Glutamatergic neuron (in vitro differentiated cells): Measurements from ENCODE around the gene TRPM3. TPM values are rescaled to one million over a fixed set of nuclear protein-coding genes. Genes with fewer than 3 reads are reported as not detected.

Source experiments
- DNase-seq: peaks from one replicate; pipeline ENCODE4 v3.0.0; 2022
- H3K27ac Mint-ChIP-seq: one replicate; pipeline ENCODE4 v1.8.0; 2020; ENCODE audit warnings: mild to moderate bottlenecking, mixed read lengths, inconsistent platforms; ENCODE audit not compliant: unreplicated experiment
- H3K27me3 Mint-ChIP-seq: one replicate; pipeline ENCODE4 v1.8.0; 2020; ENCODE audit warnings: mild to moderate bottlenecking, moderate library complexity, mixed read lengths, inconsistent platforms; ENCODE audit not compliant: unreplicated experiment
- H3K36me3 Mint-ChIP-seq: one replicate; pipeline ENCODE4 v1.8.0; 2020; ENCODE audit warnings: mild to moderate bottlenecking, mixed read lengths, inconsistent platforms; ENCODE audit not compliant: unreplicated experiment
- H3K4me1 Mint-ChIP-seq: one replicate; pipeline ENCODE4 v1.8.0; 2020; ENCODE audit warnings: mild to moderate bottlenecking, low read depth, mixed read lengths, inconsistent platforms; ENCODE audit not compliant: unreplicated experiment
- H3K4me3 Mint-ChIP-seq: one replicate; pipeline ENCODE4 v1.8.0; 2020; ENCODE audit warnings: mild to moderate bottlenecking, mixed read lengths, inconsistent platforms; ENCODE audit not compliant: unreplicated experiment
- H3K9me3 Mint-ChIP-seq: one replicate; pipeline ENCODE4 v1.8.0; 2020; ENCODE audit warnings: mild to moderate bottlenecking, moderate library complexity, mixed read lengths, inconsistent platforms; ENCODE audit not compliant: unreplicated experiment
- total RNA-seq: library from RNA; stranded (reverse); fragmentation: NEBNext Ultra II Directional; extraction: Animal tissue kit (Norgen Biotek cat#: 25700); gene quantifications from one replicate; pipeline ENCODE4 v1.2.1, GENCODE V29; 2021; ENCODE audit not compliant: unreplicated experiment
- TF ChIP-seq, protein P1 (sequence below): fragments of 200-600 bp; sonication (generic); IDR thresholded peaks from one replicate; pipeline ENCODE4 v1.5.0; 2021; ENCODE audit not compliant: partially characterized antibody, unreplicated experiment

TRPM3 gene
- total RNA-seq, 1 donor from 2014 or later = 3.3 TPM

DNA sequence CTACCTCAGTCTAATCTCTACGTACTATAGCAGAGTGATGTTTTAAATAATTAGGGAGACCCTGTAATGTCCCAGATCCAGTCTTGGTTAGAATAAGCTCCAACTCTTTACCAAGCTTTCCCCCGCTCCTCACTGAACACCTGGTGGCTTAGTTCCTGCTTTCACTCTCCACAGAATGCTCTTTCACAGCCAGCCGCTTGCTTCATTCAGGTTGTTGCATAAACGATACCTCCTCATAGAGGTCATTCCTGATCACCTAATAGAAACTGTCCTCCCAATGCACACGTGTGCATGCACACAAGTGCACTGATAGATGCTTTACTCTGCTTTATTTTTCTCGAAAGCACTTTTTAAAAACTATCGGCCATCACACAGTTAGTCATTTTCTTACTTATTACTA, 298.1 kb downstream of the TRPM3 start:
- no peak overlapping the region for H3K4me3 Mint-ChIP-seq
- H3K27me3 Mint-ChIP-seq = no peaks in the 10 kb centered on the region
- no peak overlapping the region for H3K27ac Mint-ChIP-seq
- no peaks in the 10 kb centered on the region for H3K4me1 Mint-ChIP-seq
- H3K9me3 Mint-ChIP-seq = no peaks in the 10 kb centered on the region
- H3K36me3 Mint-ChIP-seq = no peaks in the 10 kb centered on the region
- TF ChIP-seq, protein P1, sequence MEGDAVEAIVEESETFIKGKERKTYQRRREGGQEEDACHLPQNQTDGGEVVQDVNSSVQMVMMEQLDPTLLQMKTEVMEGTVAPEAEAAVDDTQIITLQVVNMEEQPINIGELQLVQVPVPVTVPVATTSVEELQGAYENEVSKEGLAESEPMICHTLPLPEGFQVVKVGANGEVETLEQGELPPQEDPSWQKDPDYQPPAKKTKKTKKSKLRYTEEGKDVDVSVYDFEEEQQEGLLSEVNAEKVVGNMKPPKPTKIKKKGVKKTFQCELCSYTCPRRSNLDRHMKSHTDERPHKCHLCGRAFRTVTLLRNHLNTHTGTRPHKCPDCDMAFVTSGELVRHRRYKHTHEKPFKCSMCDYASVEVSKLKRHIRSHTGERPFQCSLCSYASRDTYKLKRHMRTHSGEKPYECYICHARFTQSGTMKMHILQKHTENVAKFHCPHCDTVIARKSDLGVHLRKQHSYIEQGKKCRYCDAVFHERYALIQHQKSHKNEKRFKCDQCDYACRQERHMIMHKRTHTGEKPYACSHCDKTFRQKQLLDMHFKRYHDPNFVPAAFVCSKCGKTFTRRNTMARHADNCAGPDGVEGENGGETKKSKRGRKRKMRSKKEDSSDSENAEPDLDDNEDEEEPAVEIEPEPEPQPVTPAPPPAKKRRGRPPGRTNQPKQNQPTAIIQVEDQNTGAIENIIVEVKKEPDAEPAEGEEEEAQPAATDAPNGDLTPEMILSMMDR = no peak
- DNase-seq = no peak

DNA sequence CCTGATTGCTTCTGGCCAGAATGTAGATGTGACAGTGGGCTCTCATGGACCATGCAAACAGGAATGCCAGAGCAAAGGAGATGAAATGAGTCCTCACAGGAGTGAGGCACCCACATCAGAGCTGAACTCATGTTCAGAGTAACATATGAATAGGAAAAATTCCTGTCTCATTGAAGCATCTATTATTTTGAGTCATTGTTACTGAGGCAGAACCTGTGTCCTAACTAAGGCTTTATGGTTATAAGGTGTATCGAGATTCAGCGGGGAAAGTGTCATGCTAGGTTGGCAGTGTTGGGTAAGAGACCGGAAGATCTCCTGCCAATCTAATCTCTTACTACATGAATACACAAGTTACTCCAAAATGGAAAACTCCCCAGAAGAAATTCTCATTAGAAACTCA, 304.1 kb downstream of the TRPM3 start:
- Mint-ChIP-seq H3K27me3 (no peaks in the 10 kb centered on the region), H3K4me3 (no peak overlapping the region), H3K36me3 (no peaks in the 10 kb centered on the region), H3K9me3 (no peaks in the 10 kb centered on the region), H3K4me1 (no peaks in the 10 kb centered on the region), H3K27ac (no peak overlapping the region)
- TF ChIP-seq, protein P1 = no peak
- no peak for DNase-seq

DNA sequence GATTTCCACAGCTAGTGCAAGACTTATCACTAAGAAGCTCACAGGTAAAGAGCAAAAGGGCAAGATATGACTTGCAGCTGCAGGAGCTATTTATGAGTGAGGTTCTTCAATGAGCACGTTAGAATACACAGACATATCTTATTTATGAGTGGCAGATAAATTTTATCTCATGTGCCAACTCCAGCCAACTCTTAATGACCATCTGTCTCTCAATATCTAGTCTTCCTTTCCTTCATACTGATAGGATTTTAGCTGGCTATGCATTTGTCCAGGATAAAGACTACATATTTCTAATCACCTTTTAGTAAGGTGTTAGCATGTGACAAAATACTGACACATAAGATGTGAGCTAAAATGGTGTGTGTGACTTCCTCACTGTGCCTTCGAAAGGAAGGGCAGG, 304.5 kb downstream of the TRPM3 start:
- TF ChIP-seq, protein P1 = no peak
- Mint-ChIP-seq H3K4me1 (no peaks in the 10 kb centered on the region), H3K27ac (no peak overlapping the region), H3K9me3 (no peaks in the 10 kb centered on the region), H3K27me3 (no peaks in the 10 kb centered on the region), H3K36me3 (no peaks in the 10 kb centered on the region), H3K4me3 (no peak overlapping the region)
- no peak for DNase-seq

DNA sequence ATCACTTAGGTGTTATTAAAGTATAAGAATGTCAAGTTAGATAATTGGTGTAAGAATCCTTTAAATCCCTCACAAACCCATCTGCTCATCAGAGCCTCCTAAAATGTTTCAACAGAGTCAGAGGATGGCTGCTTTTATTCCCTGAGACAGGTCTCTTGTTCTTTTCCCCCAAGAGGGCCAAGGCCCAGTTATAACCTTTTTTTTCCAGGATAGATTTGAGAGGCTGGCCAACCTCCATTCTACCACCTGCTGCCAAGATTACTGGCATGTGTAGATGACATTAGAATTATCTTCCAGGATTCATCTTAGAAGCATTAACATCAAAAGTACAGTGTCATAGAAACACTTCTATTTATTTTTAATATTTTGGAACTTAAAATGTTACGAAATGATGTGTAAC, 305.1 kb downstream of the TRPM3 start:
- H3K36me3 Mint-ChIP-seq = no peaks in the 10 kb centered on the region
- no peaks in the 10 kb centered on the region for H3K27me3 Mint-ChIP-seq
- no peaks in the 10 kb centered on the region for H3K9me3 Mint-ChIP-seq
- H3K4me3 Mint-ChIP-seq = no peak overlapping the region
- no peak overlapping the region for H3K27ac Mint-ChIP-seq
- no peak for DNase-seq
- TF ChIP-seq, protein P1 = no peak
- H3K4me1 Mint-ChIP-seq = no peaks in the 10 kb centered on the region

DNA sequence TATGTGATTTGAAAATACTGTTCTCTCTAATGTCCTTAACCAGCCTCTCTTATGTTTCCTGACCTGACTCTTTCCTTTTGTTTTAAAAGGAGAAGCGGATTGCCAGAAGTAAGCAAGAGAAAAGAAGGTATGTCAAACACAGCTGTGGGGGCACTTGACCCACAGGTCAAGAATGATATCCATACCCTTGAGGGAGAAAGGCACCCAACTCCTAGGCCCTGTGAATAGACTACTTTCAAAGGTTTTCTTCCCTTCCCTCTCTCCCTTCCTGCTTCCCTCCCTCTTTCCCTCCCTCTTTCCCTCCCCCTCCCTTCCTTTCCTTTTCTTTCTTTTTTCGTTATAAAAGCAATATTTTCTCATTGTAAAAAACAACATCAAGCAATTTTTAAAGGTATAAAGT, 306.8 kb downstream of the TRPM3 start:
- Mint-ChIP-seq H3K4me3 (no peak overlapping the region), H3K9me3 (no peaks in the 10 kb centered on the region), H3K27ac (no peak overlapping the region), H3K36me3 (no peaks in the 10 kb centered on the region), H3K4me1 (no peaks in the 10 kb centered on the region), H3K27me3 (no peaks in the 10 kb centered on the region)
- no peak for DNase-seq
- TF ChIP-seq, protein P1 = no peak
